Measurements from ENCODE around the gene SVEP1.
"Not testable (repeated sequence)": the region's sequence is repeated elsewhere in the genome, so short reads cannot be mapped to it uniquely, and the experiment has no call there.

SVEP1 gene

DNA sequence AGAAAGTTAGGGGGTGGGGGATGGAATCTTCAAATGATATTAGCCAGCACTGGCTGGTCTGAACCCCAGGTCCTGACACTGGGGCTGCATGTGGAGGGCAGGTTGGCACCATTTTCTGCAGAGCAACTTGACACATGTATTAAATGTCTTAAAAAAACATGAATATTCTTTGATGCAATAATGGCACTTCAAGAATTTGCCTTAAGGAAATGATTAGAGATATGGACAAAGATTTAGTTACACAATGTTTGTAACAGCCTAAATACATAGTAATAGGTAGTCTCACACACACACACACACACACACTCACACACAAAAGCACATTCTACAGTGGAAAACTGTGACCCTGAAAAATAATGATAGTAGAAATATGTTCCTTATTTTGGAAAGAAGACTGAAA, 3.6 kb downstream of the SVEP1 start:
- no peak for DNase-seq

DNA sequence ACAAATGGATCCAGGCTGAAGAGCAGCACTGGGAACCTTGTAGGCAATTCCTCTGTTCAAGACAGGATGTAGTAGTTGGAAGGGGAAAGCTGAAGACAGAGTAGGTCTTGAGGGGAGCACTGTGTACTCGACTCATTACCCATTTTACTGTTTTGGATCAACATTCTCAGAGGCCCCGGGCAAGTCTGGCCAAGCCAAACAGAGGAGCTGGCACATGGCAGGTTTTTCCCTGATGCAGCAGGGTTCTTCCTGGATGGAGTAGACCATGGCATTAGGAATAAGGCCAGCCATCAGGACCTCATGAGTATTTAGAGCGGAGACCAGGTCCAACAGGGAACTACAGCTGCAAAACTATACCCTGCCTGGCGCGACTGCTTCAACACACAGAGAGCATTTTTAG, 4.4 kb downstream of the SVEP1 start:
- DNase-seq, result no peak

DNA sequence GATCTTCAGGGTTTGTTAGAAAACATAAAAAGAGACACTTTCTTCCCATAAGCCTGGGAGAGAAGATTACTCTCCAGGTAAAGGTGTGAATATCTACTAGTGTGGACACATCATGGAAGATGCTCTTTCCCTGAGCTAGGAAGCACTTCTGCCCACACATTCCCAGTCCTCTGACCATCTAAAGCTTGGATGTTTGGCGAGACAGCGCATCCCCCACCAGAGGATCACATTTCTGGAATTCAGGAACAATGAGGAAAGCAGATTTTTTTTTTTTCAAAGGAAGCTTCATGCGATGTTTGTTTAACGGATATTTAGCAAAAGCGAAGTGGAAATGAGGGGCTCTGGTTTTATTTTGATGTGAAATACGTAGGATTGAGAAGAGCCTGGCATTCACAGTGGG, 6.2 kb downstream of the SVEP1 start:
- DNase-seq, result no peak

DNA sequence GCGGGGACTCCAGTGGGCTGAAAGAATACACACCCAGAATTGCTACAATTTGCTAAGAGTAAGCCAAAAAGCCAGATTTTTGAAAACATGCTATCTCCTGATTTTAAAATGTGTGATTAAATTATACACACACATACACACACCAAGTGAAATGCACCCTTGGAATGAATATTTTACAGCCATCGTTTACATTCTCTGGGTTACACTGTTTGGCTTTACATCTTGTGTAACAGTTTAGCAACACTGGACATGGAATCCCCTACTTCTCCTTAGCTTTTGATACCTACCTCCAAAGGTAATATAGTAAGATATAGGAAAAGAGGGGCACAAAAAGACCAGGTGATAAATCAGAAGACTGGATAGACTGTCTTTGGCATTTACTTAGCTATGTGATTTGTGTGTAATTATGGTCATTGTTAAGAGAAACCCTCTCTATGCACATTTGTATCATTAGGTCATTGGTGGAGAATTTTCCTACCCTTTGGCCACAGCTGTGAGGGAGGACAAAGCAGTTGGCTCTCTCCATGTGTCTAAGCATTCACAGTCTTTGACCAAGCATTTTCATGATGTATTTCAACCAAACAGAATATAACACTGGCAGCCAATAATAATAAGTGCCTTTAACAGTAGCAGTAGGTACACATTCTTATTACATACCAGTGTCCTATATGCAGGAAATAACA, 7.6 kb downstream of the SVEP1 start:
- no peak for DNase-seq

DNA sequence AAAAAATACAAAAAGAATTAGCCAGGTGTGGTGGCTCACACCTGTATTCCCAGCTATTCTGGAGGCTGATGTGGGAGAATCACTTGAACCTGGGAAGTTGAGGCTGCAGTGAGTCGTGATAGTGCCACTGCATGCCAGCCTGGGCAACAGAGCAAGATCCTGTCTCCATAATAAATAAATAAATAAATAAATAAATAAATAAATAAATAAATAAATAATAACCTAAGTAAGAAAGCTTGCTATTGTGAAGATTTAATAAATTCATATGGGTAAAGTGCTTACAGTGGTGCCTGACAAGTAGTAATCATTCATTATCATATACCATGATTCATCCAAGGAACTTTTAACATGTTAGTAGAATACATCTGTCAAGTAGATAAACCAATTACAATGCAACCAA, 13.4 kb downstream of the SVEP1 start:
- DNase-seq, result no peak

DNA sequence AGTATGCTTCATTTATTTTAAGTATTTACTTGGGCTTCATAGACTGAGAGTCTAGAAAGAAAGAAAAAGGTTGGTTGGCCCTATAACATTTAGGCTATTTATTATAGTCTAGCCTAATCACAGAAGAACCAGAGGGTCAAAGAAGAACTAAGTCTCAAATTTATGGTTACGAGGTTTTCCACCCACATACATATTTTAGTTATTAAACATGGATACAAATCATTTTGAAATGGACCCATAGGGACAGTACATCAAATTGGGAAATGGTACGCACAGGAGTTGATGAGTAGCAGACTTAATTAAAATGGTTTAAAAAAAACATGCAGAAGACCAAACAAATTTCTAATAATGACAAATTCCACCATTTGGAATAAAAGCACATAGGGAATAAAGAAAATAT, 17.7 kb downstream of the SVEP1 start:
- DNase-seq, result no peak

DNA sequence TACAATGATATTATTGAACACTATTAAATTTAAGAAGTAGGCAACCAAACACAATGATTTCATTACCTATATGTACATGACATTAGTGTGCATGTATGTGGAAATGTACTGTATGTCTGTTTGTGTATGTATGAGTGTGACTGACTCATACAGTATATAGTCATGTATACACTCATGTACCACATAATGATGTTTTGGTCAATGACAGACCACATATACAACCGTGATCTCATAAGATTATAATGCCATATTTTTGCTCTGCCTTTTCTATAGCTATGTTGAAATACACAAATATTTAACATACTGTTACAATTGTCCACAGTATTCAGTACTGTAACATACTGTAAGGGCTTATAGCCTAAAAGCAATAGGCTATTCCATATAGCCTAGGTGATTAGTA, 19.7 kb downstream of the SVEP1 start:
- DNase-seq, result no peak

DNA sequence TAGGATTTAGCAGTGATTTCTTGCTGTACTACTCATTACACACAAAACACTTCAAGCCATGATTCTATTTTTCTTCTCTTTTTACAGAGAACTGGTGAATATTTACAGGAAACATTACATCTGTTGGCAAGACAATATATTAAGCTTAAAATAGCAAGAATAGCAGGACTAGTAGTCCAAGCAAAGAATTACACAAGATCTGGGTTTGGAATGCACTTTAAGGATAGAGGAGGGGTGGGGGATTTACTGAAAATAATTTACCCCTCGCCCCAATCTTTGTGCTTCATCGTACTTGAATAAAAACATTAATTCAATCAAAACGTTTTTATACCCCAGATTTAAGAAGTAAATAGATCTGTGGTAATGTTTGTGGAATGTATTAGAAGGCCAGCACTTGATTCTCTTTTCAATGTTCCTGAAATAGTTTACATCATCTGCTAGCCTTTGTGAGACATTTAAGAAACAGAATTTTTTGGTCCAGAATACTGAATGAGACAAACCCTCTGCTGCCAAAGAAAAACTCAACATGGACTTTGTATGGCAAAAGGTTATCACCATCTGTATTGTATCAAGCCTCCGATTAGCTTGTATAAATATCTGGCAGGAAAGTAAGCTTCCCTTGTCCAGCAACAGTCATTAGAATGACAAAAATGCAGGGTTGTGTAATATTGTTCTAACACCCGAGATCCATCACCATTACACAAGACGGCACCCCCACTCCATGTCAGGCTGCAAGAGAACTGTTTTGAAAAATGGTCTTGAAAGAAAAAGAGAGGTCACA, 23.8 kb downstream of the SVEP1 start:
- no peak for DNase-seq

DNA sequence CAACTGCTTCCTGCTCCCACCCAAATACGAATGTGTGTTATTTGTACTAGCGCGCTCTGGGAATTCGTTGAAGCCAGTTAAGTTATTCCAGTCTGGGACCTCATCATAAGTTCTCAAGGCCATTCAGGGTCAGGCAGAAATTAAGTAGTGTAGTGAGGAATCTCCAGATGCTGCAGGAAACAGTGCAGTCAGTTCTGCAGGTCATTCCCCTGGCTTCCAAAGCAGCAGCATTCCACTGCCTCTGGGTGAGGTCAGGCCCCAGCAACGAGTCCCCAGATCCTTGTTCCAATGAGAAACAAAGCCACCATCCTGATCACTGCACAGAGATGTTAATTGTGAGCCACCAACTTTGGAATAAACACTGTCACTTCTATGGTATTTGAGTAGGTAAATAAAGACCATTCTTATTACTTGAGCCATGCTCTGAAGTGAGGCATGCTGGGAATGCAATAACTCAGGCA, 33.1 kb downstream of the SVEP1 start:
- DNase-seq, result no peak

DNA sequence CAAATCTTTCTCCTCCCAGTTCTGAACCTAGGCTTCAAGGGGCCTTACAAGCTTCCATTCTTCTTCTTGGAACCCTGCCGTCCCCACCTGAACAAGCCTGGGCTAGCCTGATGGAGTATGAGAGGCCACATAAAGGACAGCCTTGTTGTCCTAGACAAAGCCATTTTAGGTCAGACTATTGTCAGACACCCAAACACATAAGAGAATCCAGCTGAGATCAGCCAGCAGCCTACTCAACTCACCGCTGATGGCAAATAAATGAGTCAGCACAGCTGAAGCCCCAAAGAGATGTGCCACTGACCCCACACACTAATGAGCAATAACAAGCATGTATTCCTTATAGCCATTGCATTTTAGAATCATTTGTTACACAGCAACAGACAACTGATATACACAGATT, 33.8 kb downstream of the SVEP1 start:
- DNase-seq, result no peak

DNA sequence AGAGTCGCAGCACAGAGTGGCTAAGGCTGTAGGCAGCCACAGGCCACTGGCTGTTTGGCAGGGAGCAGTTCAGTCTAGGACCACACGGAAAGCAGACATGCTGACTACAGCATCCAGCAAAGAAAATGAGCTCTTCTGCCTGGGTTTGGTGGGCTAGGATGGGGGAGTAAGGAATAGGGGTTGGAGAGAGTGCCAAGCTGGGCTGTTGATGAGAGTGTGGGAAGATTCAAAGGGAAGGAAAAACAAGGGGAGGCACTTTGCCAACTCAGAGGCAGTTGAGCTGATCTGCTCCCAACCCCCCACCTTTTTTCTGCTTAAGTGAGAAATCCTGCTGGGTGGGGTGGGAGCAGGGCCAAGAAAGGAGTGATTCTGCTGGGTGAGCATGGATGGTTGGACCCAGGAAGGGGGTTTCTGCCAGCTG, 35.9 kb downstream of the SVEP1 start:
- DNase-seq, result no peak

DNA sequence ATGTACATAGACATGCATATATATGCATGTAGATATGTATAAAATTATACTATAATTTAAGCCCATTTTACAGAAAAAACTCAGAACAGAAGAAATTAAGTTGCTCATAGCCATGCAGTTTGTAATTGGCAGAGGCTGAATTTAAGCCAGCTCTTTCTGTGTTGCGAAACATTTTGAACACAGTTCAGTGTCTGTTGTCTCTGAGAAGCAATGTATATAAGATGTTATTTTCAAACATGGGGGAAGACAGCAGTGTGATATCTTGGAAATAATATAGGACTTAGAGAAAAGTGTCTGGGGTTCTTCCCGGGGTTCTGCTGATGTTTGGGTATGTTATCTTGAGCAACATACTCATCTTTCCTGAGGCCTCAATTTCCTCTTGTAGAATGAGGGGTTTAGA, 37.6 kb downstream of the SVEP1 start:
- DNase-seq, result no peak

DNA sequence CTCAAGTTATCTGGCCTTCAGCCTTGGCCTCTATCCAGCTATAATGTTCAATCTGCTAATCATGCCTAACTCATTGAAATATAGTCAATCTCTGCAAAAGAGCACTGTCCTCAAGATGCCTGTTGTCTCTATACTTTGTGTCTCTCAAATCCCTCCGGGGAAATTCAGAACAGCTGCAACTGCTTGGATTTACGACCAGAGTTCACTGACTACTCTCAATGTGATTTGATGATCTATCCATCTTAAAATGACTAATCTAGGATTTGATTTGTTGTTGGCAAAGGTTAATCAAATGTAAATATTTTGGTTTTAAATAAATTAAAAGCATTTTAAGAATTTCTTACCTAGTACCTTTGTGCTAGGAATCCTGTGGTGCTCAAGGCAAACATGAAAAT, 40.9 kb downstream of the SVEP1 start:
- no peak for DNase-seq

DNA sequence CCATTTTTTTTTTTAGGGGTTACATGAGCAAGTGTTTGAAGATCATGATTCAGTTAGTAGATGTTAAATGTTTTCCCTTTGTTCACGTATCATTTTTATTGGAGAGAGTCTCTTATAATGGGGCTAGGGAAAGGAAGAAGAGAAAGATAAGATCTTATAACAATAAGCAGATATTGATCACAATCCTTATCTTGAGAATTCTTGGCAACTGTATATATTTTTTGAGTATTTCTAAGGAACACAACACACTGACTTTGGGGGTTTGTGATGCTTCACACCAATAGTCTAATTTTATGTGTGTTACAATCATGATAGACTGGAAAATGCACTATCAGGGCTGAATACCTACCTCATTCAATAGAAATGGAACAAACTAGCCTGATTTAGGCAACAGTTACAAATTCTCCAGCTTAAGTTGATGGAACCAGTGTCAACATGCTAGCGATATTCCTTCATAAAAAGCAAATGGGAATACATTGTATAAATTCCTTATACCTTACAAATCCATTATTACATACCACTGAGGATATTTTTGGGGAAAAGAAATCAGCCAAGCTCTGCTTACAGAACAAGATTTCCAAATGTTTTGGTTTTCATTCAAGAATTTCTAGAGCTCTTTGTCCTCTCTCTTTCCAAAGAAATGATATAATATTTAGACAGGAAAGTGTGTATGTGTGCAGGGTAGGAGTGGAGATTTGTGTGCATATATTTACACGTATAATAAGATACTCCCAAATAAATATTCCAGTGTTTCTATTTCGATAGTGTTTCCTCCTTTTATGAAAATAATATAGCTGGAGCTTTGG, 41.5 kb downstream of the SVEP1 start:
- no peak for DNase-seq

DNA sequence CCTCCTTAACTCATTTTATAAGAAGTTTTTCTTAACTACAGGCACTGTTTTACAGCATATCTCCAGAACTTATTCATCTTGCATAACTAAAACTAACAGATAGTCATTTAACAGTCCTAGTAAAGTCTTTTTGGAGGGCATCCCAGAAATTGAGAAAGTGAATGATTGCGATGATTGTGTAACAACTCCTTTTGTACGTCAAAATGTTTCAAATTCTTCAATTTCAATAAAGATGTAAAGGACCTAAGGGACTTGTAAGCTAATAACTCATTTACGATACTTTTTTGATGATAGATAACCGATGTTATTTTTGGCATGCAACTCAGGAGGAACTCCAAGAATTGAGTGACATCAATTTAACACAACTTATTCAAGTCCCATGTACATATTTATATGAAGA, 42.7 kb downstream of the SVEP1 start:
- no peak for DNase-seq

DNA sequence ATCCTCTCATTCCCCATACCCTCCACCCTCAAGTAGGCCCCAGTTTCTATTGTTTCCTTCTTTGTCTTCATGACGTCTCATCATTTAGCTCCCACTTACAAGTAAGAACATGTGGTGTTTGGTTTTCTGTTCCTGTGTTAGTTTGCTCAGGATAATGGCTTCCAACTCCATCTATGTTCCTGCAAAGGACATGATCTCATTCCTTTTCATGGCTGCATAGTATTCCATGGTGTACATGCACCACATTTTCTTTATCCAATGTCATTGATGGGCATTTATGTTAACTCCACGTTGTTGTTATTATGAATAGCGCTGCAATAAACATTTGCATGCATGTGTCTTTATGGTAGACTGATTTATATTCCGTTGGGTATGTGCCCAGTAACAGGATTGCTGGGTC, 45.4 kb downstream of the SVEP1 start:
- not testable (repeated sequence) for DNase-seq

DNA sequence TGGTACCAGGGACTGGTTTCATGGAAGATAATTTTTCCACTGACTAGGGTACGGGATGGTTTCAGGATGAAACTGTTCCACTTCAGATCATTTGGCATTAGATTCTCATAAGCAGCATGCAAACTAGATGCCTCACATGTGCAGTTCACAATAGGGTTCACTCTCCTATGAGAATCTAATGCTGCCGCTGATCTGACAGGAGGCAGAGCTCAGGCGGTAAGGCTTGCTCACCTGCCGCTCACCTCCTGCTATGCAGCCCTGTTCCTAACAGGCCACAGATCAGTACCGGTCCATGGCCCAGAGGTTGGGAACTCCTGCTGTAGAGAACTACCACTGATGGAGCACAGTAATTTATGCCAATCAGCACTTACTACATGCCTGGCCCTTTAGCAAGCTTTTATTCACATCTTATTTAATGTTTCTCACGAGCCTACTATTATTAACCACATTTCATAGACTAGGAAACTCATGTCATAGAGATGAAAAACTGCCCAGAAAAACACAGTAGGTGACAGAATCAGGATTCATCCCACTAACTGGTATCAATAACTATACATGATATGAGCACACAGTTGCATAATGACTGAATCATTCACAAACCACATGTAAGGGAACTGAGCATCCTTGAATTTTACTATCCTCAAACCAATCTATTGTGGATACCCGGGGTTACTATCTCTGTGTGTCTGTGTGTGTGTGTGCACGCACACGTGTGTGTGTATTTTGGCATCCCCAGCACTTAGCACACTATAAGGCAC, 46.5 kb downstream of the SVEP1 start:
- DNase-seq, result no peak

DNA sequence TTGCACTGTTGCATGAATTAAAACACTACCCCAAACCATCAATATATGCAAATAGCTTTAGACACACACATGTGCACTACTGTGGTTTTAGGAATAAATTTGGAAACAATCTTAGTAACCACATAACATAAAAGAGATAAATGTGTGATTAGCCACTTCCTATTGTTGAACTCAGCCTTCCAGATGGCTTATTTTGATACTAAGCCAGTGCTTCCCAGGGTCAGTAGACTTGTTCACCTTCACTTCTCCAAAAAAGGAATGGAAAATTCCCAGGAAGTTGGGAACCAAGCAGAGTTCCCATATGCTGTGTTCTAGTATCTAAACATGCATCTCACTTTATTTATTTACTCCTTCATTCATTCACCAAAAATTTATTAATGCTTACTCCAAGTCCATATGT, 47.8 kb downstream of the SVEP1 start:
- no peak for DNase-seq

DNA sequence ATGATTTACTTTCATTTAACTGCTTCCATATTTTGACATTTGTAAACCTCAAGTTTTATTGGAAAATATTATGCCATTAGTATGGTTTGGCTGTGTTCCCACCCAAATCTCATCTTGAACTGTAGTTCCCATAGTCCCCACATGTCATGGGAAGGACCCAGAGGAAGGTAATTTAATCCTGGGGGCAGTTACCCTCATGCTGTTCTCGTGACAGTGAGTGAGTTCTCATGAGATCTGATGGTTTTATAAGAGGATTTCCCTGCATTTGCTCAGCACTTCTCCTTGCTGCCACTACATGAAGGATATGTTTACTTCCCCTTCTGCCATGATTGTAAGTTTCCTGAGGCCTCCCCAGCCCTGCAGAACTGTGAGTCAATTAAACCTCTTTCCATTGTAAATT, 48.3 kb downstream of the SVEP1 start:
- DNase-seq, result not testable (repeated sequence)

DNA sequence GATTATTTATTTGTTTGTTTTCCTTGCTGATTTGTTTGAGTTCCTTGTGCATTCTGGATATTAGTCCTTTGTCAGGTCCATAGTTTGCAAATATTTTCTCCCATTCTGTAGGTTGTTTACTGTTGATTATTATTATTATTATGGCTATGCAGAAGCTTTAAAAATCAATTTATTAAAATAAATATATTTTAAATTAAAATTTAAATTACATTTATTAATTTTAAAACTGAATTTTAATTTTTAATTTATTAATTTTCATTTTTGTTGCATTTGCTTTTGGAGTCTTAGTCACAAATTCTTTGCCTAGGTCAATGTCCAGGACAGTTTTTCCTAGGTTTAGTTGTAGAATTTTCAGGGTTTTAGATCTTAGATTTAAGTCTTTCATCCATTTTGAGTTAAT, 50.9 kb downstream of the SVEP1 start:
- no peak for DNase-seq

DNA sequence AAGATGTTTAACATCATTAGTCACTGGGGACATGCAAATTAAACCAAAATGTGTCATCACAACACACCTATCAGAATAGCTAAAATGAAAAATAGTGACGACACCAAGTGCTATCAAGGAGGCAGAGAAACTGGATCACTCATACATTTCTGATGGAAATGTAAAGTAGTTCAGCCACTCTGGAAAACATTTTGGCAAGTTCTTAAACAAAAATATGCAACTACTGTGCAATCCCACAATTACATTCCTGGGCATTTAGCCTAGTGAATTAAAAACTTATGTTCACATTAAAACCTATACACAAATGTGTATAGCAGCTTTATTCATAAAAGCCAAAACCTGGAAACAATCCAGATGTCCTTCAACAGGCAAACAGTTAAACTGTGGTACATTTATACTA, 53.1 kb downstream of the SVEP1 start:
- DNase-seq, result no peak

DNA sequence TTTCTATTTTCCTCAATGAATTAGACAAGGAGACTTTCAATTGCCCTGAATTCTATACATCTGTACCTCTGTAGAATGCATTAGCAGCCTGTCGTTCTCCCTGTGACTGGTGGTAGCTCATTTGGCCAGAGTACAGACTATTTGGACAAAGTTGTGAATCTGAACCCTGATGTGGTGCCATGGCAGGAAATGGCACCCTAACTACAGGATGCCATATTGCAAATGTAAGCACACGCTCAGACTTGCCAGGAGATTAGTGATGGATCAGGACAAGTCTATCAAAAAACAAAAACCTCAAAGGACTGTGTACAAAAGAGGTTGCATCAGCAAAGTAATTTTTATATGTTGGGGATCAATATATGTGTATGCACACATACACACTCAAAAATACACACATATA, 58.3 kb downstream of the SVEP1 start:
- no peak for DNase-seq

DNA sequence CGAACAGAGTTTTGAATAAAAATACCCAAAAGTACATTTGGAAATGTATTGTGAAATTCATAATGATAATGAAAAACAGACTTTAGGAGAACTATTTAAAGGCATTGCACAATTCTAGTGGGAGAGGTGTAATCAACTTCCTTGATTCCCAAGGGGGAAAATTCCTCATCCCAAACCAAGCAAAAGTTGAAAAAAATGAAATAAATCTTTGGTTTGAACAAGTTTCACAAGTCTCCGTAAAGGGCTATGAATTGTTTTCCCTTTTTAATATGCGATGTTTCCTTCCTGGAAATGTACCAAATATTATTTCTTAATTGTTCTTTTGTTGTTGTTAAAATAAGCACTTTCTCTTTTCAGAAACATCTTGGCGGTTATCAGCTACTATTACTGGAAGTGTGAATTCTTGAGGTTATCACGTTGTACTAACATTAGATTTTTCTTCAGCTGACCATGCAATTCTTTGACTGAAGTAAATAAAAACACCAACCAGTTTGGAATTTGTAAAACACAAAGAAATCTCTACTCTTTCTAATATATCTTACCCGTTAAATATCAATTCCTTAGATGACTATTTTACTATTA, 59.3 kb downstream of the SVEP1 start:
- no peak for DNase-seq

All from CD4-positive, alpha-beta T cell treated with Interleukin-1 beta for 1 hour (primary cell).